DOHH2 (cell line): ENCODE measurements around the gene ARHGAP22.

Experiments used
- EZH2phosphoT487 ChIP-seq: fragments of 200-600 bp; sonication (generic); IDR thresholded peaks from 2 replicates; pipeline ENCODE4 v1.6.1; 2017; ENCODE audit warnings: borderline replicate concordance, mild to moderate bottlenecking, antibody characterized with exemption, low read length, moderate library complexity, mixed read lengths
- TF ChIP-seq, protein P1 (sequence below): fragments of 200-600 bp; sonication (generic); IDR thresholded peaks from one replicate; pipeline ENCODE4 v1.5.1; 2014; ENCODE audit warnings: antibody characterized with exemption, mild to moderate bottlenecking, low read depth, low read length; ENCODE audit not compliant: poor library complexity, severe bottlenecking

DNA sequence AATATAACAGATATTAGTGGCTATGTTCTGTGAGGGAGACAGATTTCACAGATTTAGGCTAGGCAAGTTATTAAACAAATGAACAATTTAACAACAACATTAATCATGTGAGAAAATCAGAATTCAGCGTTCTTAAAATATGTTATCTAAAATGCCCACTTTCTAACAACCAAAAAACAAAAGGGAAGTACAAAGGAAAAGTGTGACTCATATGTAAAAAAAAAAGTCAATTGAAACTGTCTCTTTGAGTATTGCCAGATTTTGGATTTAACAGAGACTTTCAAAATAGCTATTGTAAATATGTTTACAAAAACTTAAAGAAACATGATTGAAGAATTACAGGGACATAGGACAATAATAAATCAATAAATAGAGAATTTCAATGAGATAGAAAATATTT, 34.8 kb upstream of the ARHGAP22 start:
- TF ChIP-seq, protein P1, sequence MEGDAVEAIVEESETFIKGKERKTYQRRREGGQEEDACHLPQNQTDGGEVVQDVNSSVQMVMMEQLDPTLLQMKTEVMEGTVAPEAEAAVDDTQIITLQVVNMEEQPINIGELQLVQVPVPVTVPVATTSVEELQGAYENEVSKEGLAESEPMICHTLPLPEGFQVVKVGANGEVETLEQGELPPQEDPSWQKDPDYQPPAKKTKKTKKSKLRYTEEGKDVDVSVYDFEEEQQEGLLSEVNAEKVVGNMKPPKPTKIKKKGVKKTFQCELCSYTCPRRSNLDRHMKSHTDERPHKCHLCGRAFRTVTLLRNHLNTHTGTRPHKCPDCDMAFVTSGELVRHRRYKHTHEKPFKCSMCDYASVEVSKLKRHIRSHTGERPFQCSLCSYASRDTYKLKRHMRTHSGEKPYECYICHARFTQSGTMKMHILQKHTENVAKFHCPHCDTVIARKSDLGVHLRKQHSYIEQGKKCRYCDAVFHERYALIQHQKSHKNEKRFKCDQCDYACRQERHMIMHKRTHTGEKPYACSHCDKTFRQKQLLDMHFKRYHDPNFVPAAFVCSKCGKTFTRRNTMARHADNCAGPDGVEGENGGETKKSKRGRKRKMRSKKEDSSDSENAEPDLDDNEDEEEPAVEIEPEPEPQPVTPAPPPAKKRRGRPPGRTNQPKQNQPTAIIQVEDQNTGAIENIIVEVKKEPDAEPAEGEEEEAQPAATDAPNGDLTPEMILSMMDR, result no peak
- TF ChIP-seq EZH2phosphoT487, result no peak
